HFF-Myc (cell line): ENCODE data around the gene KCNQ2.

Experiments used
- DNase-seq: peaks from one replicate; pipeline ENCODE4 v3.0.0-alpha.2; 2011; ENCODE audit warnings: low read depth; ENCODE audit errors: extremely low read depth
- H3K4me3 ChIP-seq: replicated peaks from 2 replicates; pipeline ENCODE4 v1.5.1; 2011; ENCODE audit warnings: low read depth, mild to moderate bottlenecking, control low read depth, low read length
- CTCF ChIP-seq: IDR thresholded peaks from 2 replicates; pipeline ENCODE4 v1.5.1; 2012; ENCODE audit warnings: mild to moderate bottlenecking, low read depth, low read length, control low read depth; ENCODE audit errors: missing control alignments

Gene KCNQ2

GRCh38 chr20:63377951-63378381, 94.5 kb downstream of the KCNQ2 start:
- no peak overlapping the region for H3K4me3 ChIP-seq
- DNase-seq: no peak
- no peak for TF ChIP-seq CTCF

GRCh38 chr20:63377256-63377941, 95.1 kb downstream of the KCNQ2 start:
- no peak for DNase-seq
- no peak for TF ChIP-seq CTCF
- H3K4me3 ChIP-seq: no peak overlapping the region

GRCh38 chr20:63376283-63377250, 95.9 kb downstream of the KCNQ2 start:
- DNase-seq: no peak
- H3K4me3 ChIP-seq: no peak overlapping the region
- TF ChIP-seq CTCF: no peak

GRCh38 chr20:63375438-63375837, 97.0 kb downstream of the KCNQ2 start:
- no peak for TF ChIP-seq CTCF
- no peak overlapping the region for H3K4me3 ChIP-seq
- no peak for DNase-seq

GRCh38 chr20:63374504-63374903, 98.0 kb downstream of the KCNQ2 start:
- DNase-seq: no peak
- H3K4me3 ChIP-seq: no peak overlapping the region
- no peak for TF ChIP-seq CTCF

- TF ChIP-seq CTCF: no peak
- H3K4me3 ChIP-seq: no peak overlapping the region
- no peak for DNase-seq
Observed at GRCh38 chr20:63373996-63374395, 98.5 kb downstream of the KCNQ2 start.
